K562 (cell line): ENCODE results near the gene FAM20B. TPM values are rescaled to one million over a fixed set of nuclear protein-coding genes. Genes with fewer than 3 reads are reported as not detected.

ENCODE experiments used
- ATAC-seq: fragments of 200-7000 bp; cut with Tn5 transposase; 3 replicates; pipeline ENCODE4 v1.9.1; 2020; ENCODE audit warnings: moderate library complexity
- BruUV-seq: library from RNA; stranded (reverse); fragments of 400-500 nt; replicated peaks from 2 replicates; lab custom pipeline; 2021; lab: Mats Ljungman, UMichigan
- CTCF ChIA-PET: fragments of 300-600 bp; formaldehyde crosslinking; extraction: SDS; loops from one replicate; lab custom pipeline; 2021; ENCODE audit warnings: low intra/inter-chr PET ratio; lab: Yijun Ruan, JAX
- POLR2A ChIA-PET: fragments of 300-600, 350-650 bp; sonication (Branson Sonifier 250); formaldehyde crosslinking; extraction: SDS; loops from one replicate; lab custom pipeline; 2021; ENCODE audit warnings: antibody characterized with exemption, inconsistent platforms; lab: Yijun Ruan, JAX
- DNase-seq, 4 experiments: peaks; one replicate each; pipeline versions ENCODE4 v3.0.0 to v3.0.0-alpha.2; 2011 to 2018; ENCODE audit warnings: low spot score in 3 of 4, mixed read lengths in 3 of 4; ENCODE audit errors: extremely low read depth in 1 of 4
- FAIRE-seq: peaks from 2 replicates; lab custom pipeline; 2011; peaks lifted over from hg19 to GRCh38; lab: Jason Lieb, UNC
- H2AFZ ChIP-seq: 2 replicates; pipeline ENCODE4 v1.6.0; 2011; ENCODE audit warnings: low read depth, low read length, control low read depth, inconsistent platforms
- H3K27ac ChIP-seq: fragments of 200-600 bp; 3 replicates; pipeline ENCODE4 v1.8.0; 2011; ENCODE audit warnings: low read depth, mild to moderate bottlenecking, control low read depth, inconsistent platforms, low read length, moderate library complexity, mixed read lengths; ENCODE audit errors: extremely low read depth
- H3K27me3 ChIP-seq, 2 experiments: fragments of 300-600 bp in 1 of 2; 2 replicates in 1 of 2; 3 replicates in 1 of 2; pipeline versions ENCODE4 v1.6.0 to v1.8.0; 2011; ENCODE audit warnings: inconsistent platforms in 2 of 2, low read length in 2 of 2, mild to moderate bottlenecking in 1 of 2, mixed read lengths in 1 of 2, moderate library complexity in 1 of 2; ENCODE audit not compliant: control insufficient read depth in 2 of 2, insufficient read depth in 2 of 2
- H3K36me3 ChIP-seq: fragments of 300-600 bp; 3 replicates; pipeline ENCODE4 v1.8.0; 2011; ENCODE audit warnings: mild to moderate bottlenecking, low read length, inconsistent platforms; ENCODE audit not compliant: control insufficient read depth, insufficient read depth
- H3K4me1 ChIP-seq, 2 experiments: fragments of 200-600 bp in 1 of 2; replicated peaks in 1 of 2; 2 replicates in 1 of 2; 3 replicates in 1 of 2; pipeline versions ENCODE4 v1.5.1 to v1.8.0; 2011; ENCODE audit warnings: inconsistent platforms in 2 of 2, low read length in 2 of 2, mild to moderate bottlenecking in 1 of 2, mixed read lengths in 1 of 2, moderate library complexity in 1 of 2; ENCODE audit not compliant: control insufficient read depth in 2 of 2, insufficient read depth in 2 of 2
- H3K4me2 ChIP-seq: 2 replicates; pipeline ENCODE4 v1.6.1; 2011; ENCODE audit warnings: low read length, control low read depth, inconsistent platforms, mixed read lengths; ENCODE audit not compliant: insufficient read depth
- H3K4me3 ChIP-seq: fragments of 200-600 bp; sonication (generic), shearing (Covaris generic); 2 replicates; pipeline ENCODE4 v1.5.1; 2016; ENCODE audit warnings: control low read depth, inconsistent platforms
- H3K79me2 ChIP-seq: fragments of 200-600 bp; 3 replicates; pipeline ENCODE4 v1.8.0; 2011; ENCODE audit warnings: low read length, inconsistent platforms; ENCODE audit not compliant: control insufficient read depth, insufficient read depth
- H3K9ac ChIP-seq, 2 experiments: 2 replicates each; pipeline versions ENCODE4 v1.6.0 to v1.6.1; 2011; ENCODE audit warnings: low read depth in 2 of 2, low read length in 2 of 2, control low read depth in 1 of 2, inconsistent platforms in 1 of 2, mild to moderate bottlenecking in 1 of 2, mixed read lengths in 1 of 2; ENCODE audit not compliant: insufficient read depth in 1 of 2
- H3K9me1 ChIP-seq: one replicate; pipeline ENCODE4 v1.6.0; 2011; ENCODE audit warnings: inconsistent platforms, mild to moderate bottlenecking, low read length, moderate library complexity; ENCODE audit not compliant: control insufficient read depth, insufficient read depth
- H3K9me3 ChIP-seq: replicated peaks from 2 replicates; pipeline ENCODE4 v1.5.1; 2011; ENCODE audit warnings: low read depth, low read length, inconsistent platforms; ENCODE audit not compliant: control insufficient read depth, insufficient read depth
- H4K20me1 ChIP-seq: replicated peaks from 2 replicates; pipeline ENCODE4 v1.6.1; 2011; ENCODE audit warnings: low read length, inconsistent platforms, mixed read lengths; ENCODE audit not compliant: control insufficient read depth, insufficient read depth
- ATF4 ChIP-seq: fragments of 450-650 bp; formaldehyde crosslinking; IDR thresholded peaks from 2 replicates; pipeline ENCODE4 v1.4.0; 2022; ENCODE audit warnings: mild to moderate bottlenecking, moderate library complexity
- DDX20 ChIP-seq: fragments of 450-650 bp; IDR thresholded peaks from 2 replicates; pipeline ENCODE4 v1.6.1; 2016; ENCODE audit warnings: missing genetic modification characterization, low read depth, mild to moderate bottlenecking, missing compliant biosample characterization, moderate library complexity
- FOXJ2 ChIP-seq: fragments of 200-800 bp; sonication (Bioruptor generic); IDR thresholded peaks from 2 replicates; pipeline ENCODE4 v1.6.1; 2016; ENCODE audit warnings: missing genetic modification characterization, missing compliant biosample characterization
- HEY1 ChIP-seq: fragments of 250-450 bp; sonication (Bioruptor Pico); IDR thresholded peaks from 2 replicates; pipeline ENCODE4 v1.5.0; 2020; ENCODE audit warnings: mild to moderate bottlenecking, moderate library complexity, borderline replicate concordance
- HINFP ChIP-seq: fragments of 450-650 bp; conservative IDR thresholded peaks from 2 replicates; pipeline ENCODE4 v1.6.1; 2016; ENCODE audit warnings: missing genetic modification characterization, low read depth, mild to moderate bottlenecking, control low read depth, missing compliant biosample characterization
- KLF1 ChIP-seq: fragments of 450-650 bp; IDR thresholded peaks from 2 replicates; pipeline ENCODE4 v1.6.1; 2016; ENCODE audit warnings: missing genetic modification characterization, missing compliant biosample characterization
- PBX2 ChIP-seq, 2 experiments: IDR thresholded peaks in 1 of 2; conservative IDR thresholded peaks in 1 of 2; 2 replicates each; pipeline ENCODE4 v1.6.1; 2016; ENCODE audit warnings: low read depth in 2 of 2, mild to moderate bottlenecking in 1 of 2, missing compliant biosample characterization in 1 of 2, missing genetic modification characterization in 1 of 2, moderate library complexity in 1 of 2
- POLR2AphosphoS2 ChIP-seq: IDR thresholded peaks from 2 replicates; pipeline ENCODE4 v1.6.1; 2012; ENCODE audit warnings: low read length, improper control_type of control experiment
- PTRF ChIP-seq: fragments of 450-650 bp; IDR thresholded peaks from 2 replicates; pipeline ENCODE4 v1.6.1; 2016; ENCODE audit warnings: mild to moderate bottlenecking, missing genetic modification characterization, missing compliant biosample characterization
- ZNF395 ChIP-seq: fragments of 200-800 bp; sonication (Bioruptor generic); IDR thresholded peaks from 2 replicates; pipeline ENCODE4 v1.6.1; 2017; ENCODE audit warnings: missing genetic modification characterization, missing compliant biosample characterization
- ZNF431 ChIP-seq: sonication (generic); formaldehyde crosslinking; IDR thresholded peaks from 2 replicates; pipeline ENCODE4 v1.8.0; 2022; ENCODE audit warnings: mild to moderate bottlenecking, missing genetic modification reagents
- ZNF764 ChIP-seq: fragments of 250-450 bp; sonication (Bioruptor Pico); IDR thresholded peaks from 2 replicates; pipeline ENCODE4 v1.4.0; 2020; ENCODE audit warnings: low read depth, mild to moderate bottlenecking, moderate library complexity
- WGBS: fragments of 100-300 bp; shearing (Covaris generic); methylation state at CpG from one replicate; pipeline ENCODE4 v1.1.6; 2016; ENCODE audit warnings: low coverage, mixed read lengths; ENCODE audit not compliant: insufficient coverage; ENCODE audit errors: missing lambda C conversion rate; 5-methylcytosine and 5-hydroxymethylcytosine counted together
- in situ Hi-C: fragments of 300-500 bp; cut with MboI; formaldehyde crosslinking; loops from 4 replicates; pipeline ENCODE4 v1.15.0; 2018; ENCODE audit warnings: inconsistent platforms, mixed read lengths
- intact Hi-C: fragments of 100-400 bp; cut with micrococcal nuclease; formaldehyde crosslinking; loops from 2 replicates; pipeline ENCODE4 v1.14.2; 2022
- polyA plus RNA-seq, 8 experiments: library from polyadenylated mRNA; depleted of rRNA in 4 of 8; stranded (reverse) in 5 of 8; unstranded in 3 of 8; fragments of >200 nt; fragmentation: Nextera tagmentation in 2 of 8; fragmentation: Illumina TruSeq in 1 of 8; extraction: Ambion mirVana in 2 of 8; extraction: Trizol in 1 of 8; gene quantifications; 2 replicates each; pipeline versions ENCODE4 v1.2.1 to v1.2.3, GENCODE V29; 2011 to 2014; ENCODE audit warnings: inconsistent platforms in 1 of 8, missing spikeins in 1 of 8
- total RNA-seq, 7 experiments: library from RNA; depleted of rRNA in 6 of 7; stranded (reverse); fragments of >200 nt in 6 of 7; fragmentation: Illumina TruSeq in 2 of 7; extraction: Trizol in 2 of 7; gene quantifications; 2 replicates each; pipeline versions ENCODE4 v1.2.1 to v1.2.3, GENCODE V29; 2011 to 2021; ENCODE audit warnings: low replicate concordance in 1 of 7

The FAM20B gene
- total and polyA plus RNA-seq, 9 of the 15 experiments (the other 6 are each of a cell fraction or from before 2014, with no cell fraction given): 7.2 to 67.5 (median 42.9) TPM

- Histone ChIP-seq H3K9me3 (no peaks in the 10 kb centered on the region), H3K36me3 (peaks cover 70% of the 10 kb centered on the region), H3K4me3 (no peak overlapping the region), H4K20me1 (no peaks in the 10 kb centered on the region), H3K27me3 (no peaks in the 10 kb centered on the region), H3K4me2 (no peak overlapping the region), H3K9ac (no peak overlapping the region; a peak in 1 of 4 replicates), H3K79me2 (peaks cover 20% of the 10 kb centered on the region; the same call in 2 of the 3 replicates), H2AFZ (no peak overlapping the region), H3K27ac (peak overlapping the region; percentile 18), H3K4me1 (peaks cover 13 to 43% of the 10 kb centered on the region in 2 experiments), H3K9me1 (no peaks in the 10 kb centered on the region)
- BruUV-seq: no TSS peak
- peak; percentile 59 for ATAC-seq
- POLR2A ChIA-PET: interaction anchor here (0.6 to 1.6 kb wide), 4 partner anchors 8 to 42 kb away, joined by 3 to 4 read pairs (median 3); no protein-coding TSS in a partner anchor
- CTCF ChIA-PET: no interaction called here
- 75% methylated on average over 3 of the region's 3 CpGs for whole genome bisulfite sequencing
- in situ Hi-C loops (no loop called here), intact Hi-C loops (no loop called here)
- FAIRE-seq: peak; percentile 6
- no peak for DNase-seq
- TF ChIP-seq PTRF (tag) (peak; percentile 75), POLR2AphosphoS2 (no peak), KLF1 (tag) (no peak), ZNF395 (CRISPR knock-in tag) (peak; percentile 46; the same call in 1 of the 2 replicates), ZNF431 (CRISPR knock-in tag) (no peak), DDX20 (tag) (0 out of 2 replicates have a peak, but pooled peaks have one; percentile 55), HINFP (tag) (peak; percentile 76), ATF4 (CRISPR knock-in tag) (peak; percentile 83), FOXJ2 (tag) (no peak; the same call in 1 of the 2 replicates), HEY1 (CRISPR knock-in tag) (no peak), ZNF764 (CRISPR knock-in tag) (no peak), PBX2 (CRISPR knock-in tag; IDR thresholded peaks at IDR 0.05; ENCODE audit: low read depth) (no peak), PBX2 (tag; conservative IDR thresholded peaks at IDR 0.05; ENCODE audit: low read depth) (0 out of 2 replicates have a peak, but pooled peaks have one; percentile 5)
Measured at GRCh38 chr1:179058487-179059483, 33.1 kb downstream of the FAM20B start.
